Naive thymus-derived CD4-positive, alpha-beta T cell (primary cell): ENCODE results near the gene TOX2. TPM values are rescaled to one million over a fixed set of nuclear protein-coding genes. Genes with fewer than 3 reads are reported as not detected.

Experiments used
- ATAC-seq: fragments of 150-1000 bp; cut with Tn5 transposase; 2 replicates; pipeline ENCODE4 v1.10.0; 2021; ENCODE audit warnings: mild to moderate bottlenecking, moderate library complexity
- CTCF ChIA-PET: fragments of 350-600 bp; sonication (Branson Sonifier 250); formaldehyde crosslinking; loops from one replicate; lab custom pipeline; 2021; ENCODE audit warnings: antibody characterized with exemption; lab: Charles Lee
- POLR2A ChIA-PET: fragments of 350-600 bp; sonication (Branson Sonifier 250); formaldehyde crosslinking; loops from one replicate; lab custom pipeline; 2021; ENCODE audit warnings: antibody characterized with exemption, inconsistent platforms; lab: Charles Lee
- DNase-seq, 9 donors: peaks; one replicate each; pipeline versions ENCODE4 v3.0.0 to v3.0.0-alpha.2; 2020 to 2022; ENCODE audit warnings: mixed read lengths in 1 of 9
- H3K27ac ChIP-seq: one replicate; pipeline ENCODE4 v1.7.0; 2013; ENCODE audit warnings: mild to moderate bottlenecking, low read depth, low read length, moderate library complexity
- H3K27me3 ChIP-seq, 2 donors: one replicate each; pipeline ENCODE4 v1.7.0; 2013; ENCODE audit warnings: low read length in 2 of 2, mild to moderate bottlenecking in 2 of 2, moderate library complexity in 2 of 2; ENCODE audit not compliant: control insufficient read depth in 2 of 2, insufficient read depth in 2 of 2
- H3K36me3 ChIP-seq, 3 experiments: 1 replicate in 2 of 3; 2 replicates in 1 of 3; pipeline ENCODE4 v1.7.0; 2013; ENCODE audit warnings: low read length in 3 of 3, mild to moderate bottlenecking in 3 of 3, moderate library complexity in 1 of 3; ENCODE audit not compliant: insufficient read depth in 3 of 3, control insufficient read depth in 2 of 3
- H3K4me1 ChIP-seq, 2 donors: one replicate each; pipeline ENCODE4 v1.7.0; 2013; ENCODE audit warnings: low read length in 2 of 2, mild to moderate bottlenecking in 2 of 2, moderate library complexity in 1 of 2; ENCODE audit not compliant: control insufficient read depth in 2 of 2, insufficient read depth in 2 of 2
- H3K4me3 ChIP-seq: 2 replicates; pipeline ENCODE4 v1.7.0; 2013; ENCODE audit warnings: mild to moderate bottlenecking, low read length
- H3K9me3 ChIP-seq, 3 experiments: 1 replicate in 2 of 3; 2 replicates in 1 of 3; pipeline ENCODE4 v1.7.0; 2013; ENCODE audit warnings: low read length in 3 of 3; ENCODE audit not compliant: control insufficient read depth in 2 of 3
- H3K27ac Mint-ChIP-seq, 9 donors: one replicate each; pipeline ENCODE4 v1.8.0; 2020 to 2022; ENCODE audit warnings: mixed read lengths in 9 of 9, mild to moderate bottlenecking in 8 of 9, moderate library complexity in 5 of 9, inconsistent platforms in 2 of 9
- H3K27me3 Mint-ChIP-seq, 5 donors: one replicate each; pipeline ENCODE4 v1.8.0; 2021 to 2022; ENCODE audit warnings: mixed read lengths in 5 of 5, mild to moderate bottlenecking in 1 of 5
- H3K36me3 Mint-ChIP-seq, 5 donors: one replicate each; pipeline ENCODE4 v1.8.0; 2020 to 2022; ENCODE audit warnings: mixed read lengths in 5 of 5, mild to moderate bottlenecking in 3 of 5, inconsistent platforms in 1 of 5
- H3K4me1 Mint-ChIP-seq, 7 donors: one replicate each; pipeline ENCODE4 v1.8.0; 2020 to 2022; ENCODE audit warnings: mixed read lengths in 7 of 7, mild to moderate bottlenecking in 3 of 7, inconsistent platforms in 1 of 7
- H3K4me3 Mint-ChIP-seq, 10 donors: one replicate each; pipeline ENCODE4 v1.8.0; 2020 to 2022; ENCODE audit warnings: mild to moderate bottlenecking in 10 of 10, mixed read lengths in 10 of 10, moderate library complexity in 6 of 10, inconsistent platforms in 2 of 10
- H3K9me3 Mint-ChIP-seq, 11 donors: one replicate each; pipeline ENCODE4 v1.8.0; 2020 to 2022; ENCODE audit warnings: mixed read lengths in 11 of 11, mild to moderate bottlenecking in 4 of 11, inconsistent platforms in 1 of 11, moderate library complexity in 1 of 11
- intact Hi-C, 2 donors: fragments of 100-400 bp; cut with micrococcal nuclease; formaldehyde crosslinking; loops; one replicate each; pipeline ENCODE4 v1.15.1; 2023
- polyA plus RNA-seq, 2 donors: library from polyadenylated mRNA; unstranded; fragments of 300-500 nt; fragmentation: Illumina TruSeq; gene quantifications; one replicate each; pipeline ENCODE4 v1.2.3, GENCODE V29; 2021
- total RNA-seq, 6 experiments: library from RNA in 5 of 6; stranded (reverse) in 5 of 6; gene quantifications; 1 replicate in 5 of 6; 2 replicates in 1 of 6; pipeline ENCODE4 v1.2.3 and lab custom pipeline; 2021 to 2026

TOX2 gene
- total and polyA plus RNA-seq, 7 experiments from 2014 or later = 0.22 to 7.1 (median 1.5) TPM

GRCh38 chr20:44079291-44079690 lies 164.6 kb downstream of the TOX2 start:
- ChIA-PET CTCF (interaction anchor here (2.8 to 8.0 kb wide), 3 partner anchors 8 to 330 kb away, joined by 21 to 159 read pairs (median 31); no protein-coding TSS in a partner anchor), POLR2A (interaction anchor here (0.9 to 5.0 kb wide), 4 partner anchors 10 to 23 kb away, joined by 3 to 46 read pairs (median 9); no protein-coding TSS in a partner anchor)
- peaks cover 0 to 29% of the 10 kb centered on the region in 2 donors for H3K4me1 ChIP-seq
- peaks cover 0 to 4% (median 0%) of the 10 kb centered on the region in 5 donors for H3K27me3 Mint-ChIP-seq
- H3K4me3 Mint-ChIP-seq = no peak overlapping the region
- no peak overlapping the region for H3K4me3 ChIP-seq
- peaks cover 0 to 2% (median 0%) of the 10 kb centered on the region in 5 donors for H3K36me3 Mint-ChIP-seq
- DNase-seq (no peak), ATAC-seq (no peak)
- intact Hi-C loops = no loop called here
- peaks cover 0 to 3% (median 0%) of the 10 kb centered on the region in 11 donors for H3K9me3 Mint-ChIP-seq
- no peaks in the 10 kb centered on the region for H3K36me3 ChIP-seq
- peaks cover 26 to 53% (median 38%) of the 10 kb centered on the region in 7 donors for H3K4me1 Mint-ChIP-seq
- H3K27me3 ChIP-seq = no peaks in the 10 kb centered on the region
- H3K27ac Mint-ChIP-seq = peak overlapping the region in 7 of 9 donors; percentile 71 to 96 (median 87)
- H3K27ac ChIP-seq = no peak overlapping the region
- H3K9me3 ChIP-seq = no peaks in the 10 kb centered on the region

GRCh38 chr20:44080064-44080463 lies 165.4 kb downstream of the TOX2 start:
- ChIA-PET POLR2A (interaction anchor here (0.6 to 5.0 kb wide), 6 partner anchors 8 to 803 kb away, joined by 3 to 46 read pairs (median 4); no protein-coding TSS in a partner anchor), CTCF (interaction anchor here (0.5 to 8.0 kb wide), 10 partner anchors 9 to 542 kb away, joined by 3 to 159 read pairs (median 5); no protein-coding TSS in a partner anchor)
- H3K4me1 ChIP-seq = peaks cover 0 to 24% of the 10 kb centered on the region in 2 donors
- Mint-ChIP-seq H3K9me3 (peaks cover 0 to 3% (median 0%) of the 10 kb centered on the region in 11 donors), H3K4me1 (peaks cover 18 to 45% (median 30%) of the 10 kb centered on the region in 7 donors), H3K4me3 (peak overlapping the region in 4 of 10 donors; percentile 0 to 54 (median 24)), H3K36me3 (peaks cover 0 to 2% (median 0%) of the 10 kb centered on the region in 5 donors), H3K27me3 (peaks cover 0 to 4% (median 0%) of the 10 kb centered on the region in 5 donors), H3K27ac (peak overlapping the region in 7 of 9 donors; percentile 71 to 96 (median 86))
- no peaks in the 10 kb centered on the region for H3K36me3 ChIP-seq
- no peaks in the 10 kb centered on the region for H3K9me3 ChIP-seq
- intact Hi-C loops = loop anchor here (1.0 to 5.0 kb wide), 9 partner anchors 10 to 631 kb away; no protein-coding TSS in a partner anchor
- no peaks in the 10 kb centered on the region for H3K27me3 ChIP-seq
- H3K4me3 ChIP-seq = no peak overlapping the region
- no peak for DNase-seq
- H3K27ac ChIP-seq = no peak overlapping the region
- no peak for ATAC-seq

- H3K4me3 Mint-ChIP-seq = peak overlapping the region in 8 of 10 donors; percentile 0 to 48 (median 29)
- peak overlapping the region in 8 of 9 donors; percentile 66 to 96 (median 86) for H3K27ac Mint-ChIP-seq
- no peaks in the 10 kb centered on the region for H3K36me3 ChIP-seq
- ChIA-PET CTCF (interaction anchor here (0.6 to 8.0 kb wide), 9 partner anchors 10 to 542 kb away, joined by 3 to 159 read pairs (median 5); no protein-coding TSS in a partner anchor), POLR2A (interaction anchor here (0.6 to 5.0 kb wide), 6 partner anchors 9 to 802 kb away, joined by 3 to 46 read pairs (median 4); no protein-coding TSS in a partner anchor)
- no peaks in the 10 kb centered on the region for H3K9me3 ChIP-seq
- H3K27me3 ChIP-seq = no peaks in the 10 kb centered on the region
- no peak overlapping the region for H3K4me3 ChIP-seq
- H3K36me3 Mint-ChIP-seq = no peaks in the 10 kb centered on the region
- intact Hi-C loops = loop anchor here (1.0 to 5.0 kb wide), 9 partner anchors 10 to 631 kb away; no protein-coding TSS in a partner anchor
- peaks cover 0 to 4% (median 0%) of the 10 kb centered on the region in 5 donors for H3K27me3 Mint-ChIP-seq
- DNase-seq = peak; percentile 55 to 85 (median 79)
- peaks cover 13 to 38% (median 25%) of the 10 kb centered on the region in 7 donors for H3K4me1 Mint-ChIP-seq
- ATAC-seq = peak; percentile 100
- H3K27ac ChIP-seq = no peak overlapping the region
- H3K4me1 ChIP-seq = peaks cover 0 to 18% of the 10 kb centered on the region in 2 donors
- no peaks in the 10 kb centered on the region for H3K9me3 Mint-ChIP-seq
These were observed 166.1 kb downstream of the TOX2 start for GRCh38 chr20:44080646-44081267.

- Mint-ChIP-seq H3K9me3 (no peaks in the 10 kb centered on the region), H3K27ac (peak overlapping the region in 5 of 9 donors; percentile 21 to 96 (median 60)), H3K27me3 (peaks cover 0 to 4% (median 0%) of the 10 kb centered on the region in 5 donors), H3K4me3 (no peak overlapping the region), H3K36me3 (no peaks in the 10 kb centered on the region), H3K4me1 (peaks cover 13 to 33% (median 25%) of the 10 kb centered on the region in 7 donors)
- ChIA-PET CTCF (interaction anchor here (0.6 to 8.0 kb wide), 7 partner anchors 11 to 637 kb away, joined by 3 to 159 read pairs (median 4); no protein-coding TSS in a partner anchor), POLR2A (interaction anchor here (0.6 to 5.0 kb wide), 4 partner anchors 9 to 25 kb away, joined by 3 to 46 read pairs (median 8); no protein-coding TSS in a partner anchor)
- no peaks in the 10 kb centered on the region for H3K9me3 ChIP-seq
- H3K4me3 ChIP-seq = no peak overlapping the region
- intact Hi-C loops = loop anchor here in 1 of 2 donors (5.0 kb wide), 1 partner anchor 239 kb away; no protein-coding TSS in a partner anchor
- H3K36me3 ChIP-seq = no peaks in the 10 kb centered on the region
- H3K27me3 ChIP-seq = no peaks in the 10 kb centered on the region
- peaks cover 0 to 18% of the 10 kb centered on the region in 2 donors for H3K4me1 ChIP-seq
- no peak for DNase-seq
- no peak for ATAC-seq
- H3K27ac ChIP-seq = no peak overlapping the region
These were observed 166.8 kb downstream of the TOX2 start for GRCh38 chr20:44081476-44081875.

- intact Hi-C loops = loop anchor here in 1 of 2 donors (5.0 kb wide), 1 partner anchor 240 kb away; no protein-coding TSS in a partner anchor
- POLR2A ChIA-PET = interaction anchor here (2.4 to 5.0 kb wide), 2 partner anchors 12 to 25 kb away, joined by 12 to 46 read pairs; no protein-coding TSS in a partner anchor
- H3K9me3 Mint-ChIP-seq = no peaks in the 10 kb centered on the region
These were observed 167.2 kb downstream of the TOX2 start for GRCh38 chr20:44081888-44082287.

More at GRCh38 chr20:44081888-44082287, 167.2 kb downstream of the TOX2 start:
- no peak for DNase-seq
- Histone ChIP-seq H3K4me1 (peaks cover 0 to 18% of the 10 kb centered on the region in 2 donors), H3K4me3 (no peak overlapping the region), H3K9me3 (no peaks in the 10 kb centered on the region), H3K27me3 (no peaks in the 10 kb centered on the region), H3K27ac (no peak overlapping the region), H3K36me3 (no peaks in the 10 kb centered on the region)
- no peak overlapping the region for H3K4me3 Mint-ChIP-seq
- no peaks in the 10 kb centered on the region for H3K36me3 Mint-ChIP-seq
- no peak for ATAC-seq
- peaks cover 13 to 33% (median 25%) of the 10 kb centered on the region in 7 donors for H3K4me1 Mint-ChIP-seq
- CTCF ChIA-PET = interaction anchor here (0.6 to 8.0 kb wide), 7 partner anchors 10 to 638 kb away, joined by 3 to 159 read pairs (median 4); no protein-coding TSS in a partner anchor
- H3K27ac Mint-ChIP-seq = peak overlapping the region in 5 of 9 donors; percentile 21 to 79 (median 60)
- H3K27me3 Mint-ChIP-seq = peaks cover 0 to 4% (median 0%) of the 10 kb centered on the region in 5 donors
